Esophagus muscularis mucosa (tissue), 4 donors: ENCODE data around the gene XPO6. TPM values are rescaled to one million over a fixed set of nuclear protein-coding genes. Genes with fewer than 3 reads are reported as not detected.

Source experiments
- DNase-seq: peaks from one replicate; pipeline ENCODE4 v3.0.0-alpha.2; 2017; ENCODE audit errors: extremely low spot score
- H3K27ac ChIP-seq, 4 donors: fragments of 200-600 bp; sonication (generic); replicated peaks in 1 of 4; 1 replicate in 3 of 4; 2 replicates in 1 of 4; pipeline ENCODE4 v1.5.1; 2016 to 2019; ENCODE audit warnings: mild to moderate bottlenecking in 1 of 4
- H3K27me3 ChIP-seq, 4 donors: fragments of 200-600 bp; sonication (generic); one replicate each; pipeline versions ENCODE4 v1.5.1 to v1.6.0; 2016 to 2019
- H3K36me3 ChIP-seq, 4 donors: fragments of 200-600 bp; sonication (generic); one replicate each; pipeline ENCODE4 v1.5.1; 2016 to 2019
- H3K4me1 ChIP-seq, 4 donors: fragments of 200-600 bp; sonication (generic); one replicate each; pipeline ENCODE4 v1.5.1; 2016 to 2019
- H3K4me3 ChIP-seq, 4 donors: fragments of 200-600 bp; sonication (generic); 1 replicate in 2 of 4; 2 replicates in 2 of 4; pipeline ENCODE4 v1.5.1; 2016 to 2019; ENCODE audit warnings: mild to moderate bottlenecking in 4 of 4, moderate library complexity in 1 of 4
- H3K9me3 ChIP-seq, 4 donors: fragments of 200-600 bp; sonication (generic); 1 replicate in 3 of 4; 2 replicates in 1 of 4; pipeline ENCODE4 v1.5.1; 2016 to 2019
- EP300 ChIP-seq: sonication (generic); formaldehyde crosslinking; IDR thresholded peaks from one replicate; pipeline ENCODE4 v1.6.1; 2017; ENCODE audit warnings: antibody characterized with exemption
- POLR2A ChIP-seq: fragments of 450-650 bp; IDR thresholded peaks from one replicate; pipeline ENCODE4 v1.6.1; 2017; ENCODE audit warnings: antibody characterized with exemption, moderate library complexity, mild to moderate bottlenecking, low read depth
- POLR2AphosphoS5 ChIP-seq, 2 donors: sonication (generic); formaldehyde crosslinking; IDR thresholded peaks; one replicate each; pipeline ENCODE4 v1.6.1; 2017; ENCODE audit warnings: antibody characterized with exemption in 2 of 2
- WGBS: methylation state at CpG from one replicate; pipeline ENCODE4 v1.1.5; 2018; 5-methylcytosine and 5-hydroxymethylcytosine counted together
- intact Hi-C: fragments of 100-400 bp; cut with DNase I; formaldehyde crosslinking; loops from one replicate; pipeline ENCODE4 v1.15.1; 2023
- total RNA-seq, 4 donors: library from RNA; depleted of rRNA; stranded (reverse); fragments of >200 nt; gene quantifications; one replicate each; pipeline versions ENCODE4 v1.1.0 to v1.2.1, GENCODE V29; 2016
- TF ChIP-seq, protein P1 (sequence below), 3 experiments: fragments of 200-600 bp in 2 of 3; fragments of 450-650 bp in 1 of 3; sonication (generic) in 2 of 3; IDR thresholded peaks; one replicate each; pipeline ENCODE4 v1.5.1; 2017 to 2019; ENCODE audit warnings: antibody characterized with exemption in 3 of 3, mild to moderate bottlenecking in 2 of 3, moderate library complexity in 1 of 3

Gene XPO6
- total RNA-seq, 4 donors from 2014 or later = 39.0 to 68.3 (median 51.1) TPM

DNA sequence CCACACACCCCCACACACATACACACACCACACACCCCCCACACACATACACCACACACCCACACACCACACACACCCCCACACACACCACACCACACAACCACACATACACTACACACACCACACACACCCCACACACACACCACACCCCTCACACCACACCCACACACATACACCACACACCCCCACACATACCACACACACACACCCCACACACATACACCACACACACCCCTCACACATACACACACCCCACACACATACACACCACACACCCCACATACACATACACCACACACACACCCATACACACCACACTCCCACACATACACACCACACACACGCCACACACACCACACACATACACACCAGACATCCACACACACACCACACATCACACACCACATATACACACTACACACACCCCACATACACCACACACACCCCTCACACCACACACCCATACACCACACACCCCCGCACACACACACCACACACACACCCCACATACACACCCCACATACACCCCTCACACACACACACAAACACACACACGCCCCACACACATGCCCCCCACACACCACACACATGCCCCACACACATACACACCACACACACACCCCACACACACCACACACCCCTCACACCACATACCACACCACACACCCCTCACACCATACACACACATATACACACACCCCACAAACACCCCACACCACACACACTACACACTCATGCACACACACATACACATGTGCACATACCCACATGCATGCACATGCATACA is 122.4 kb downstream of the XPO6 start:
- H3K27me3 ChIP-seq = no peaks in the 10 kb centered on the region
- no peak for DNase-seq
- intact Hi-C loops = no loop called here
- TF ChIP-seq POLR2AphosphoS5 (IDR thresholded peaks at IDR 0.05) (no peak), EP300 (no peak), POLR2A (no peak)
- TF ChIP-seq, protein P1, sequence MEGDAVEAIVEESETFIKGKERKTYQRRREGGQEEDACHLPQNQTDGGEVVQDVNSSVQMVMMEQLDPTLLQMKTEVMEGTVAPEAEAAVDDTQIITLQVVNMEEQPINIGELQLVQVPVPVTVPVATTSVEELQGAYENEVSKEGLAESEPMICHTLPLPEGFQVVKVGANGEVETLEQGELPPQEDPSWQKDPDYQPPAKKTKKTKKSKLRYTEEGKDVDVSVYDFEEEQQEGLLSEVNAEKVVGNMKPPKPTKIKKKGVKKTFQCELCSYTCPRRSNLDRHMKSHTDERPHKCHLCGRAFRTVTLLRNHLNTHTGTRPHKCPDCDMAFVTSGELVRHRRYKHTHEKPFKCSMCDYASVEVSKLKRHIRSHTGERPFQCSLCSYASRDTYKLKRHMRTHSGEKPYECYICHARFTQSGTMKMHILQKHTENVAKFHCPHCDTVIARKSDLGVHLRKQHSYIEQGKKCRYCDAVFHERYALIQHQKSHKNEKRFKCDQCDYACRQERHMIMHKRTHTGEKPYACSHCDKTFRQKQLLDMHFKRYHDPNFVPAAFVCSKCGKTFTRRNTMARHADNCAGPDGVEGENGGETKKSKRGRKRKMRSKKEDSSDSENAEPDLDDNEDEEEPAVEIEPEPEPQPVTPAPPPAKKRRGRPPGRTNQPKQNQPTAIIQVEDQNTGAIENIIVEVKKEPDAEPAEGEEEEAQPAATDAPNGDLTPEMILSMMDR (IDR thresholded peaks at IDR 0.05) = no peak
- H3K4me3 ChIP-seq = no peak overlapping the region
- 84% methylated on average over 3 of the region's 3 CpGs for WGBS
- peaks cover 0 to 5% (median 0%) of the 10 kb centered on the region in 4 donors for H3K36me3 ChIP-seq
- no peak overlapping the region for H3K27ac ChIP-seq
- H3K4me1 ChIP-seq = no peaks in the 10 kb centered on the region
- no peaks in the 10 kb centered on the region for H3K9me3 ChIP-seq

DNA sequence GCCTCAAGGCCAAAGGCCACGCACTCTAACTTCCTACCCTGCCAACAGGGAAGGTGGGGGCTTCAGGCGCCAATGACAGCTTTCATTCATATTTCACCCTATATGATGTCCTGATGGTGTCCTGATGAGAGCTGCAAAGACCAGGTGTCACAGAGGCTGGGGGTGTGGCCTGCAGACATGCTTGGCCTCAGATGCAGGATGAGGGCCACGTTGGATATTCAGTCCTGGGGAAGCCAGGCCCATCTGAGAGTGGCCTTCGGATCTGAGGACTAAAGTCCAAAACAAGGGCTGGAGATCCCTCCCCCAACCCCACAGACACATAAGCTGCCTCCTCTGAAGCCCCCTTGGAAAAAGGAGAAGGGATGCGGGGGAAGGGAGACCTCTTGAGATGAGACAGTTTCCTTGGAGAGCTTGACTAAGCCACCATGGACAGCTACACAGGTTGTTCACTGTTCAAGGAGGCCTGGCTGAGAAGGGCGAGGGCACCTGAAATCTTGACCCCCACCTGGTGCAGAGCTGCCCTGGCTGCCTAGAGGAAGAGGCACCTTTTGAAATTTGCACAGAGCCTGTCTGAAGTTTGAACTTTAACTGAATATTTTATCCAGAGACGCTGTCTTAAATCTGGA is 124.0 kb downstream of the XPO6 start:
- no peak for DNase-seq
- no peaks in the 10 kb centered on the region for H3K36me3 ChIP-seq
- no peak for TF ChIP-seq EP300
- TF ChIP-seq, protein P1 (IDR thresholded peaks at IDR 0.05) = no peak
- no peak for TF ChIP-seq POLR2A
- TF ChIP-seq POLR2AphosphoS5 (IDR thresholded peaks at IDR 0.05) = no peak
- WGBS = 83% methylated on average over 7 of the region's 7 CpGs
- intact Hi-C loops = no loop called here
- no peak overlapping the region for H3K4me3 ChIP-seq
- H3K27ac ChIP-seq = no peak overlapping the region
- no peaks in the 10 kb centered on the region for H3K27me3 ChIP-seq
- no peaks in the 10 kb centered on the region for H3K4me1 ChIP-seq
- no peaks in the 10 kb centered on the region for H3K9me3 ChIP-seq

DNA sequence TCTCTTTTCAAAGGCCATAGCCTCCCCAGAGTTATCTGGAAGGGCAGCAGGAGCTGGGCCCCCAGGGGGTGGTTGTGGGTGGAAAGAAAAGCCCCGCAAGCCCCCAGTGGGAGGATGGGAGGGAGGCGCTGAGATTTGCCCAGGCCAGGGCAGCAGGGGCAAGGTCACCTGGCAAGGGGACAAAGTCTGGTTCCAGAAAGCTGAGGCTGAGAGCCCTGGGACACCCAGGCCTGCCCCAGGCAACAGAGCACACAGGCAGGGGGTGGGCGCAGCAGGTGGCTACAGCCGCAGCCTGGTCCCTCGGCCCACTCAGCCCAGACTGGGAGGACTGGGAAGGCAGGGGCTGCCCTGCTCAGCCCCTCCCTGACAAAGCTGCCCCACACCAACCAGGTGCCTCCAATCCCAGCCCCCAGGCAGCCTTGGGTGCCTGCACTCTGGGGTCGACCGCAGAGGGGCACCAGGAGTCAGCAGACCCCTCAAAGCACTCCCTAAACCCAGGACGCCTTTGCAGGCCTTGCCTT is 124.6 kb downstream of the XPO6 start:
- 76% methylated on average over 4 of the region's 8 CpGs for WGBS
- H3K4me3 ChIP-seq = no peak overlapping the region
- intact Hi-C loops = no loop called here
- no peaks in the 10 kb centered on the region for H3K9me3 ChIP-seq
- H3K27me3 ChIP-seq = no peaks in the 10 kb centered on the region
- TF ChIP-seq POLR2AphosphoS5 (IDR thresholded peaks at IDR 0.05) = no peak
- no peaks in the 10 kb centered on the region for H3K36me3 ChIP-seq
- no peak for DNase-seq
- no peaks in the 10 kb centered on the region for H3K4me1 ChIP-seq
- no peak overlapping the region for H3K27ac ChIP-seq

DNA sequence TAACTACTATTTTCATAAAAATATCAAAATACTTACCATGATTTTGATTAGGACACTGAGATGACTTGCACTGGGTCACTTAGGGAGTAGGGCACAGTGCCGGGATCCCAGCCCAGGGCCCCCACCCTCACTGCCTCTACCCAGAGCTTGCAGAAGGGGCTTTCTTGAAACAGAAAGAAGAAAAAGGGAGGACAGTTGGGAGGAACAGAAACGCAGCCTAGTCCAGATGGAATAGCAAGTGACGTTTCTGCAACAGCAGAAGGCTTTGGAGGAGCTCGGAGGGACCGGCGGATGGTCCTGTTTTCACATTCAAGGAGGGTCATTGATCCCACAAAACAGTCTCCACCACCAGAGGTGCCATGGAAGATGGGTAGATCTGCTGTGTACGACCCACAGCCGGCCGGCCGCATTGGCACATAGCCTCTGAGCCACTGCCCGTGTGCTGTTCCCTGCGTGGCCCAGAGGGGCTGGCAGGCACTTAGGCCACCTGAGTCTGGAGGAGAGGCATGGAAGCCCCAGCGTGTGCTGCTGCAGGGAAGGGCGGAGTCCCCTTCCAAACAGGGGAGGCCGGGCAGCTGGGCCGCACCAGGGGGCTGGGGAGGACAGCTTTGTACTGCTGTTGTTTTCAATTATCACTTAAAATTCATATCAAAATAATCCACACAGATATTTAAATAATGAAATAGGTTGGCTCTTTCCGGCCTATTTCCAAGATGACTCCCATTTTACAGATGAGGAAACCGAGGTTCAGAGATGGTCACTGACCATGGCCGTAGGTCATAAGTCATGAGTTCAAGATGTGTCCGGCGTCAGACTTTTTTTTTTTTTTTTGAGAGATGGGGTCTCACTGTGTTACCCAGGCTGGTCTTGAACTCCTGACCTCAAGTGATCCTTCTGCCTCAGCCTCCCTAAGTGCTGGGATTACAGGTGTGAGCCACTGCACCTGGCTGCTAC is 125.3 kb downstream of the XPO6 start:
- Histone ChIP-seq H3K4me1 (no peaks in the 10 kb centered on the region), H3K27me3 (no peaks in the 10 kb centered on the region), H3K9me3 (no peaks in the 10 kb centered on the region), H3K36me3 (no peaks in the 10 kb centered on the region), H3K27ac (no peak overlapping the region), H3K4me3 (no peak overlapping the region)
- WGBS = 90% methylated on average over 21 of the region's 21 CpGs
- TF ChIP-seq, protein P1 (IDR thresholded peaks at IDR 0.05) = no peak
- TF ChIP-seq POLR2A = no peak
- TF ChIP-seq EP300 = no peak
- no peak for TF ChIP-seq POLR2AphosphoS5 (IDR thresholded peaks at IDR 0.05)
- intact Hi-C loops = no loop called here
- no peak for DNase-seq
